Activated naive CD8-positive, alpha-beta T cell treated with anti-CD3 and anti-CD28 coated beads, Interleukin-2, amount 50 U/mL, for 24 hours (primary cell): ENCODE measurements around the gene NNT.

Experiments
- ATAC-seq: fragments of 150-1000 bp; cut with Tn5 transposase; one replicate; pipeline ENCODE4 v1.10.0; 2021
- DNase-seq: peaks from one replicate; pipeline ENCODE4 v3.0.0; 2021
- H3K27ac Mint-ChIP-seq: one replicate; pipeline ENCODE4 v1.8.0; 2021; ENCODE audit warnings: mild to moderate bottlenecking, mixed read lengths
- H3K27me3 Mint-ChIP-seq: one replicate; pipeline ENCODE4 v1.8.0; 2021; ENCODE audit warnings: mixed read lengths
- H3K36me3 Mint-ChIP-seq: one replicate; pipeline ENCODE4 v1.8.0; 2021; ENCODE audit warnings: low read depth, mixed read lengths
- H3K4me1 Mint-ChIP-seq: one replicate; pipeline ENCODE4 v1.8.0; 2021; ENCODE audit warnings: mixed read lengths
- H3K4me3 Mint-ChIP-seq: one replicate; pipeline ENCODE4 v1.8.0; 2021; ENCODE audit warnings: mild to moderate bottlenecking, moderate library complexity, mixed read lengths
- H3K9me3 Mint-ChIP-seq: one replicate; pipeline ENCODE4 v1.8.0; 2021; ENCODE audit warnings: mixed read lengths

NNT gene

GRCh38 chr5:43631182-43631910, 28.4 kb downstream of the NNT start:
- peak; percentile 17 for DNase-seq

DNA sequence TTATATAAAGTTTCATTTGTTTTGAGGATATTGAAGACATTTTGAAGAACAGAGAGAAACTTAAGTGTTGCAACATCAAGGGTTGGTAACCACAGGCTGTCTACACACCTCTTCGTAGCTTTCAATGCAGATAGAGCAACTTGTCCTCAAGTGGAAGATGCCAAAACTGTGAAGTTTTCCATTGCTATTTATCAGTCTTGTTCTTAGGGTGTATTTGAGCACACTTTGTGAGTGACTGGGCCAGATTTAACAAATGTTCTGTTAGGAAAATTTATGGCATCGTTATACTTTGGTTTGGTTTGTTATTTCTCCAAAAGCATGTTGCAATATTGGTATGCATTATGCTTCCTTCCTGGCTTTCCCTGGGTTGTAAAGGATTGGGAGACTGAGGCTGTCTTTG, 31.6 kb downstream of the NNT start:
- H3K4me3 Mint-ChIP-seq = no peak overlapping the region
- H3K27me3 Mint-ChIP-seq = no peaks in the 10 kb centered on the region
- DNase-seq = no peak
- H3K27ac Mint-ChIP-seq = no peak overlapping the region
- peaks cover 22% of the 10 kb centered on the region for H3K36me3 Mint-ChIP-seq
- peaks cover 12% of the 10 kb centered on the region for H3K4me1 Mint-ChIP-seq
- no peaks in the 10 kb centered on the region for H3K9me3 Mint-ChIP-seq
- ATAC-seq = no peak

More at GRCh38 chr5:43631182-43631910, 28.4 kb downstream of the NNT start:
- Mint-ChIP-seq H3K9me3 (no peaks in the 10 kb centered on the region), H3K27me3 (no peaks in the 10 kb centered on the region), H3K4me3 (no peak overlapping the region), H3K36me3 (peaks cover 26% of the 10 kb centered on the region), H3K4me1 (peaks cover 3% of the 10 kb centered on the region), H3K27ac (no peak overlapping the region)
- ATAC-seq = peak; percentile 89

- no peak overlapping the region for H3K4me3 Mint-ChIP-seq
- no peak for DNase-seq
- H3K4me1 Mint-ChIP-seq = peaks cover 12% of the 10 kb centered on the region
- ATAC-seq = no peak
- H3K27ac Mint-ChIP-seq = no peak overlapping the region
- H3K36me3 Mint-ChIP-seq = peaks cover 20% of the 10 kb centered on the region
- H3K27me3 Mint-ChIP-seq = no peaks in the 10 kb centered on the region
- H3K9me3 Mint-ChIP-seq = no peaks in the 10 kb centered on the region
Measured at GRCh38 chr5:43635374-43635773, 32.4 kb downstream of the NNT start.

DNA sequence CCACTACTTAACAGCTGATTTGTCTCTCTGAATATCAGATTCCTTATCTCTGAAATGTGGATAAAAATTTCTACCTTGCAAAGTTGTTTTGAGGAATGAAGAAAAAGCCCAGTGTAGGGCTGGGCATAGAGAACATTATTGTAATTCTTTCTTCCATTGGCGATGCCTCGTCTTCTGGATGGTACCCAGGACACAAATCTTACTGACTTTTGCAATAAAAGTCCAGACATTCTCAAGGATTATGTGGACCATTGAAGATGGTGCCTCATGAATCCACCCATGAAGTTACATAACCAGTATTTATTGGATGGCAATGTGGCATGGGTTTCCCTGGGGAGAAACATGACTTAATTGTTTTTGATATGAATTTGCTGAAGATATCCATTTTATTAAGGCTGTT, 33.1 kb downstream of the NNT start:
- Mint-ChIP-seq H3K9me3 (no peaks in the 10 kb centered on the region), H3K27ac (no peak overlapping the region), H3K4me1 (peaks cover 12% of the 10 kb centered on the region), H3K4me3 (no peak overlapping the region), H3K27me3 (no peaks in the 10 kb centered on the region), H3K36me3 (peaks cover 22% of the 10 kb centered on the region)
- ATAC-seq = no peak
- DNase-seq = no peak

- Mint-ChIP-seq H3K27me3 (no peaks in the 10 kb centered on the region), H3K4me3 (no peak overlapping the region), H3K27ac (no peak overlapping the region), H3K4me1 (peaks cover 9% of the 10 kb centered on the region), H3K36me3 (peaks cover 17% of the 10 kb centered on the region), H3K9me3 (no peaks in the 10 kb centered on the region)
- DNase-seq (no peak), ATAC-seq (no peak)
Measured at GRCh38 chr5:43637416-43637815, 34.4 kb downstream of the NNT start.

DNA sequence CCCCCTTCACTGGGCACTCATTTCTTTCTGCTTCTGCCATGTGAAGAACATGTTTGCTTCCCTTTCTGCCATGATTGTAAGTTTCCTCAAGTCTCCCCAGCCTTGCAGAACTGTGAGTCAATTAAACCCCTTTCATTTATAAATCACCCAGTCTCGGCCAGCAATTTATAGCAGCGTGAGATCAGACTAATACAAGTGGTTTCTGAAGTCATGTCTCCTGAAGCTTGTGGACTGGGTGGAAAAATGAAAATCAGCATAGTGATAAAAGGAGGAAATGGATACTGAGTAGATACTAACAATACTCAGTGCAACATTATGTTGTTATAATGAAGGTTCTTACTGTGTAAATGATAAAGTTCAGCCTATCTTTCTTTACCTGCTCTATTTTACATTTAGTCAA, 35.1 kb downstream of the NNT start:
- no peak for ATAC-seq
- no peaks in the 10 kb centered on the region for H3K9me3 Mint-ChIP-seq
- no peaks in the 10 kb centered on the region for H3K27me3 Mint-ChIP-seq
- H3K4me1 Mint-ChIP-seq = peaks cover 9% of the 10 kb centered on the region
- H3K36me3 Mint-ChIP-seq = peaks cover 15% of the 10 kb centered on the region
- no peak overlapping the region for H3K27ac Mint-ChIP-seq
- H3K4me3 Mint-ChIP-seq = no peak overlapping the region
- DNase-seq = no peak

- Mint-ChIP-seq H3K27me3 (no peaks in the 10 kb centered on the region), H3K9me3 (no peaks in the 10 kb centered on the region), H3K27ac (no peak overlapping the region), H3K4me3 (no peak overlapping the region), H3K4me1 (peaks cover 9% of the 10 kb centered on the region), H3K36me3 (peaks cover 12% of the 10 kb centered on the region)
- ATAC-seq (no peak), DNase-seq (no peak)
Measured at GRCh38 chr5:43638546-43638945, 35.6 kb downstream of the NNT start.

DNA sequence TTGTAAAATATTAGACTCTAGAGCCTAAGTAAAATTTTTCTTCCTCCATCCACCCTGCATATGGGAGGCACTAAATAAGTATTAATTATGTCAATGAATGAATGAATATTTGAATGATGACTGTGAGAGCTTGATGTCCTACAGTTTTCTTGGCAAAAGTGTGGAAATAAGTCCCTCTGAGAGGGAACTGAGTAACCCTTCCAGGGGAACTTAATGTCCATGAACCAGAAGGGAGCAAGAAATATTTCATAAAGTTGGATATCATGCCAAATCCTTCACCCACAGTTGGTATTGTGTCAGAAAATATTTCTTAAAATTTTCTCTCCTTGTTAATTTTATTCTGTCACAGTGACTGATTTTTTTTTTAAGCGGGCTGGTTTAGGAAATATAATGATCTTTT, 36.6 kb downstream of the NNT start:
- H3K4me3 Mint-ChIP-seq = no peak overlapping the region
- H3K27ac Mint-ChIP-seq = no peak overlapping the region
- peaks cover 14% of the 10 kb centered on the region for H3K36me3 Mint-ChIP-seq
- no peak for ATAC-seq
- H3K9me3 Mint-ChIP-seq = no peaks in the 10 kb centered on the region
- H3K4me1 Mint-ChIP-seq = peaks cover 9% of the 10 kb centered on the region
- DNase-seq = no peak
- no peaks in the 10 kb centered on the region for H3K27me3 Mint-ChIP-seq

- Mint-ChIP-seq H3K4me3 (no peak overlapping the region), H3K9me3 (no peaks in the 10 kb centered on the region), H3K4me1 (peaks cover 9% of the 10 kb centered on the region), H3K27me3 (no peaks in the 10 kb centered on the region), H3K36me3 (peaks cover 17% of the 10 kb centered on the region), H3K27ac (no peak overlapping the region)
- ATAC-seq (no peak), DNase-seq (no peak)
Measured at GRCh38 chr5:43642428-43642827, 39.4 kb downstream of the NNT start.

- DNase-seq = no peak
- H3K27me3 Mint-ChIP-seq = no peaks in the 10 kb centered on the region
- no peak for ATAC-seq
- no peak overlapping the region for H3K27ac Mint-ChIP-seq
- H3K9me3 Mint-ChIP-seq = no peaks in the 10 kb centered on the region
- peaks cover 19% of the 10 kb centered on the region for H3K36me3 Mint-ChIP-seq
- no peak overlapping the region for H3K4me3 Mint-ChIP-seq
- H3K4me1 Mint-ChIP-seq = peaks cover 2% of the 10 kb centered on the region
Measured at GRCh38 chr5:43643327-43643726, 40.3 kb downstream of the NNT start.

DNA sequence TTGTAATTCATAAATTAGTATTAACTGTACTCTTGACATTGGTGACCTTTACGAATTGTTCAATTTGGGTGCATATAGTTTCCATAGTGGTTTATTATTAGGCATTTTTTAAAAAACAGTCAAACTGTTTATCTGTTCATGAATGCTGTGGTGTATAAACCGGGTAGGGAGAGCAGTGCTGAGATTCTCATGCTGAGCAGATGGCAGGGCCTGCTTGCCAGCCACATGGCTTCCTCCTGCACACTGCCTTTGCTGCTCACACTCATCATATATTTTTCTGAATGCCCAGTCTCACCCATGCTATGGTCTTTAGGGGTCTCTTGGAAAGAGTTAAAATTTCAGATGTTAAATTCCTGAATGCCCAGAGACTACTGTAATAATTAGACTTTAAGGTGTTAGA, 40.8 kb downstream of the NNT start:
- no peaks in the 10 kb centered on the region for H3K4me1 Mint-ChIP-seq
- H3K9me3 Mint-ChIP-seq = no peaks in the 10 kb centered on the region
- no peak for DNase-seq
- ATAC-seq = no peak
- H3K36me3 Mint-ChIP-seq = peaks cover 23% of the 10 kb centered on the region
- no peak overlapping the region for H3K4me3 Mint-ChIP-seq
- H3K27ac Mint-ChIP-seq = no peak overlapping the region
- no peaks in the 10 kb centered on the region for H3K27me3 Mint-ChIP-seq

GRCh38 chr5:43646992-43647391, 44.0 kb downstream of the NNT start:
- no peaks in the 10 kb centered on the region for H3K27me3 Mint-ChIP-seq
- no peak overlapping the region for H3K4me3 Mint-ChIP-seq
- H3K9me3 Mint-ChIP-seq = no peaks in the 10 kb centered on the region
- peaks cover 35% of the 10 kb centered on the region for H3K36me3 Mint-ChIP-seq
- no peaks in the 10 kb centered on the region for H3K4me1 Mint-ChIP-seq
- DNase-seq = no peak
- ATAC-seq = no peak
- no peak overlapping the region for H3K27ac Mint-ChIP-seq

DNA sequence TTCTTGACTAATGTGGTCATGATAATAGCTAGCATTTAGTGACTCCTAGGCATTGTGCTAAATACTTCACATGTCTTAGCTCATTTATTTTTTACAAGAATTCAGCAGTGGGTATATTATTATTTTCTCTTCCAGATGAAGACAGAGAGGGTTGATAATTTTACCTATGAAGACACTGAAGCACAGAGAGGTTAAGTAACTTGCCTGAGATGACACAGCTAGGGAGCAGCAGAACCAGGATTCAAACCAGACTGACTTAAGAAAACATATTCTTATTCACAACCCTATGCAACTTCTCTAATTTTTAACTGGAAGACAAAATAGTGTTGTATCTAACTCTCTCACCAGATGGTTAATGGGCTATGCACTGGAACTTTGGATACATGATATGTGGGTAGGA, 44.8 kb downstream of the NNT start:
- no peak for ATAC-seq
- no peaks in the 10 kb centered on the region for H3K9me3 Mint-ChIP-seq
- no peak for DNase-seq
- no peak overlapping the region for H3K4me3 Mint-ChIP-seq
- no peaks in the 10 kb centered on the region for H3K4me1 Mint-ChIP-seq
- no peak overlapping the region for H3K27ac Mint-ChIP-seq
- peaks cover 37% of the 10 kb centered on the region for H3K36me3 Mint-ChIP-seq
- no peaks in the 10 kb centered on the region for H3K27me3 Mint-ChIP-seq

- ATAC-seq (no peak), DNase-seq (no peak)
- Mint-ChIP-seq H3K27me3 (no peaks in the 10 kb centered on the region), H3K9me3 (no peaks in the 10 kb centered on the region), H3K4me3 (no peak overlapping the region), H3K36me3 (peaks cover 45% of the 10 kb centered on the region), H3K27ac (no peak overlapping the region), H3K4me1 (no peaks in the 10 kb centered on the region)
Measured at GRCh38 chr5:43648499-43649124, 45.6 kb downstream of the NNT start.

- no peaks in the 10 kb centered on the region for H3K9me3 Mint-ChIP-seq
- H3K27ac Mint-ChIP-seq = no peak overlapping the region
- H3K4me1 Mint-ChIP-seq = no peaks in the 10 kb centered on the region
- DNase-seq (no peak), ATAC-seq (no peak)
- no peaks in the 10 kb centered on the region for H3K27me3 Mint-ChIP-seq
- H3K4me3 Mint-ChIP-seq = no peak overlapping the region
- peaks cover 45% of the 10 kb centered on the region for H3K36me3 Mint-ChIP-seq
Measured at GRCh38 chr5:43649256-43649655, 46.3 kb downstream of the NNT start.
